ENCODE data around the gene GKN1.
"Not testable (repeated sequence)": the region's sequence is repeated elsewhere in the genome, so short reads cannot be mapped to it uniquely, and the experiment has no call there.

GKN1 gene

GRCh38 chr2:68974251-68974650, at the start of gene GKN1:
Gene GKN1, plus strand, starts transcription at chr2:68974636. Its CDS starts 42 bp downstream, at chr2:68974678.
- DNase-seq (ENCODE audit: low spot score) = no peak

DNA sequence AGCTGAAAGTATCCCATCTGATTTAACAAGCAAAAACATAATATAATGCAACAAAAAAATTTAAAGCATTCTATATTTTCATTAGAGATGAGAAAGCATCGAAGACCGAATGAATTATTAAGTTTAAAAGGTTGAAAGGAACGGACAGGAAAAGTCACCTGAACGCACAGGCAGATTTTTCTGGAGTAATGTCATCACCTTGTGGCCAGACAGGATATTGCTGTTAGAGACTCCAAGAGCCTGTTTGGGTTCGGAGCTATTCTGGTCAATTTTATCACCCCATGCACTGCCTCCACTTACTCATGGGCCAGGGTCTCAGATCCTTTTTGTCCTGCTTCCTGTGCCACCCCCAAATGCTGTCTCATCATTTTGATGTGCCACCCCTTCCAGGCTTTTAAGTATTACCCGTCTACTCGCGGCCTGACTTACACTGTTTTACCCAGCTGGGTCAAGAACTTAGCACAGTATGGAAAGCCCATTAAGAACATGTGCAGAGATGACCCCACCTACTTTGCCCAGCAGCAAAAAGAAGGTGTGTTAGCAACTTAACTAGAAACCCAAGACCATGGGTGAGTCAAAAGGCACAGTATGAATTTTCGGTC, 49.0 kb upstream of the GKN1 start:
- DNase-seq (ENCODE audit: low spot score) = peak; percentile 61

DNA sequence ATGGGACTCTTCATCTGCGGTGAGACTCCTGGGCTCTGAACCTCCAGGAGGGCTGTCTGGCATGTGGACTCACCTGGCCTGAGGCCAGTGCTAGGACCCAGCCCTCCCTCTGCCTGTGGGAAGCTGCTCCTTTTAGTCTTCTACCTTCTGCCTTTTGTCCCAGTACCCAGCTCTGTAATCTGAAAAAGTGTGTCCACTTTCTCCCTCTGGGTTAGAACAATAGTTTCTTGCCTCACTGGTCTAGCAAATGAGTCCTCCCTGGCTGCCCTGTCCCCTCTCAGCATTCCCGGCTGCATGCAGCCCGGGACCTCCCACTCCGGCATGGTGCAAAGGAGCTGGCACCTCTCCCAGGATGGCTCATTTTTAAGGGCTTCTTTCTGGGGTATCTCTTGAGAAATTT, 47.6 kb upstream of the GKN1 start:
- no peak for DNase-seq (ENCODE audit: low spot score)

GRCh38 chr2:68931149-68931711, 43.2 kb upstream of the GKN1 start:
- no peak for DNase-seq (ENCODE audit: low spot score)

- DNase-seq (ENCODE audit: low spot score) = no peak
Observed at GRCh38 chr2:68931799-68932198, 42.6 kb upstream of the GKN1 start.

GRCh38 chr2:68932402-68932801, 42.0 kb upstream of the GKN1 start:
- DNase-seq (ENCODE audit: low spot score) = no peak

GRCh38 chr2:68934021-68934420, 40.4 kb upstream of the GKN1 start:
- no peak for DNase-seq (ENCODE audit: low spot score)

DNA sequence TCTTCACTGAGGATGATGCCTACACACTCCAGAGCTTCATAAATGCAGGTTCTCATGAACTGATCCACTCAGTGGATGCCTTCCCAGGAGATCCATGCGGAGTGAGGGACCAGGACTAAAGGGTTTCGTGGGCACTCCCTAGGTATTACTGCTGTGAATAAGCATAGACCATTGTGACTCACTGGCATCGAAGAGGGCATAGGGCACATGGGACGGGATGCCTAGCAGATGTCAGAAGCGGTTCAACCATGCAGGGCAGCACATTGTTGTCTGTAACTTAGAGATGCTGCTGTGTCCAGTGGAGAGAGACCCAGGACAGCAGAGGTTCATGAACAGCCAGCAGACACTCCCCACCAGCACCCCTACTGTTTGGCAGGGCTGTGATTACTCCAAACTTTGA, 39.0 kb upstream of the GKN1 start:
- no peak for DNase-seq (ENCODE audit: low spot score)

GRCh38 chr2:68936427-68936826, 38.0 kb upstream of the GKN1 start:
- DNase-seq (ENCODE audit: low spot score) = no peak

GRCh38 chr2:68936889-68937288, 37.5 kb upstream of the GKN1 start:
- no peak for DNase-seq (ENCODE audit: low spot score)

DNA sequence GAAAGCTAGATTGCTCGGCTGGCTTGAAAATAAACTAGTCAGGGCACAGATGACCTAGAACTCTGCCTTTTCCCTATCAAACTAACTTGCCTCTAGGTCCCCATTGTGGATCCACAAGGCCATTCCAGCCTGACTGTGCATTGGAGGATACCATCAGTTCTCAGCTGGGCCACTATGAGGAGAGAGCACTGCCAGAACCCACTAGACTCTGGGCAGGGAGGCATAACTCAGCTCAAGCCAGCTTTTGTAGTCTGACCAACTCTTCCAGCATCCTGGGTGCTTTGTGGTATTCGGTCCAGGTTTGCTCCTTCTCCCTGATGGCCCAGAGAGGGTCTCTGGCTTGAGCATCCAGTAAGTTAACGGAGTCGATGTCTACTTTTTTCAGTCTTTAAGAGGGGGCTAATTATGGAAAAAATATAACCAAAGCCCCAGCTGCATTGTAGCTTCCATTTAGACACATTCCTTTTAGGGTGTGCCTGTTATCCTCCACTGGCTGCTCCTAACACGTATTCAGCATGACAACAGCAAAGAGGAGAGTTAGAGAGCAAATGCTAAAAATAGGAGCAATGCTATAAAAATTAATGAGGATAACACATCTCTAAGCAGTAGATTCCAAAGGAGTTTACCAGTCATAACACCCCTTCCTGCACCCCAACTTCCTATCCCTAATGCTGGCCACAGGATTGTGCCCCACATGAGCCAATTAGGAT, 36.9 kb upstream of the GKN1 start:
- no peak for DNase-seq (ENCODE audit: low spot score)

- no peak for DNase-seq (ENCODE audit: low spot score)
Observed at GRCh38 chr2:68938938-68939337, 35.5 kb upstream of the GKN1 start.

DNA sequence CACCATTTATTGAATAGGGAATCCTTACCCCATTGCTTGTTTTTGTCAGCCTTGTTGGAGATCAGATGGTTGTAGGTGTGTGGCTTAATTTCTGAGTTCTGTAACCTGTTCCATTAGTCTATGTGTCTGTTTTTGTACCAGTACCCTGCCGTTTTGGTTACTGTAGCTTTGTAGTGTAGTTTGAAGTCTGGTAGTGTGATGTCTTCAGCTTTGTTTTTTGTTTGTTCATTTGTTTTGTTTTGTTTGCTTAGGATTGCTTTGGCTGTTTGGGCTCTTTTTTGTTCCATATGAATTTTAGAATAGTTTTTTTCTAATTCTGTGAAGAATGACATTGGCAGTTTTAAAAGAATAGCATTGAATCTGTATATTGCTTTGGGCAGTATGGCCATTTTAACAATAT, 34.5 kb upstream of the GKN1 start:
- DNase-seq (ENCODE audit: low spot score) = no peak

- no peak for DNase-seq (ENCODE audit: low spot score)
Observed at GRCh38 chr2:68940369-68940768, 34.1 kb upstream of the GKN1 start.

- DNase-seq (ENCODE audit: low spot score) = no peak
Observed at GRCh38 chr2:68942827-68943226, 31.6 kb upstream of the GKN1 start.

- peak; percentile 67 for DNase-seq (ENCODE audit: low spot score)
Observed at GRCh38 chr2:68943581-68944568, 30.6 kb upstream of the GKN1 start.

GRCh38 chr2:68946117-68946516, 28.3 kb upstream of the GKN1 start:
- DNase-seq (ENCODE audit: low spot score) = no peak

DNA sequence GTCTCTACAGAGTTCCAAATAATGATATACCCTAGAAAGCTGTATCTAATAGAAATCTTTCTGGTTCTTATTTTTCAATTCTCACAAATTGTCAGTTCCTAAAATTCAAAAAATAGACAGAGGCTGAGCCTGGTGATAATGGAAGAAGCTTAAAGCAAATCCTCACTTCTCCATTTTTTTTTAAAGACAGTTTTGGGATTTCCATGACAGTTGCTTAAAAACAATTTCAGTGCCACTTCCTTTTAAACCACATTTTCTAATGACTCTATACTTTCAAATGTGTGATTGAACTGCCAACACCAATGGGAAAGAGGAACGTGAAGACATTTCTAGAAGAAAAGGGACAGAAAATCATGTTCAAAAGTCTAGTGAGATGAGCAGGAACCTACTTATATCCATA, 25.7 kb upstream of the GKN1 start:
- DNase-seq (ENCODE audit: low spot score) = no peak

DNA sequence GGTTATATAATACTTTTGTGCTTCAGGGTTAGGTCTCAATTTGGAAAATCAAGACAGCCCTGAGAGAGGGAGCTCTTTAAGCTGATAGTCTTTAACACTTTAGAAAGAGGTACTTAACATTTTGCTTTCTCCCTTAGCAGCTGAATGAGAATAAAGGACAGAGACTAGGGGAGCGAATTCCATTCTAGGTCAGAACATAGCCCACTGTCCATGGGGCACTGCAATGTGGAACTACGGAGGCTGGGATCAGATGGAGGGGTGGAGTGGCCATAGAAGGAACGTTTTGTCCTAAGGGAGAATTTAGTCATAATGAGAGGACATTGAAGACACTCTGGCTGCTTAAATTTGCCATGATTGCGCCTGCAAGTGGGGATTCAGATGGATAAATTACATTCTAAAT, 22.5 kb upstream of the GKN1 start:
- no peak for DNase-seq (ENCODE audit: low spot score)

- DNase-seq (ENCODE audit: low spot score) = no peak
Observed at GRCh38 chr2:68952887-68953521, 21.4 kb upstream of the GKN1 start, which contains the start of gene GKN2. Gene GKN2, minus strand, starts transcription at chr2:68952893. Its CDS starts 32 bp downstream, at chr2:68952861.

GRCh38 chr2:68955432-68955831, 19.0 kb upstream of the GKN1 start:
- DNase-seq (ENCODE audit: low spot score) = not testable (repeated sequence)

GRCh38 chr2:68959001-68959400, 15.4 kb upstream of the GKN1 start:
- DNase-seq (ENCODE audit: low spot score) = no peak

Data from Ammon's horn (tissue), 1 donor.